DMS153 treated with DMSO at 0.1 percent for 48 hours (cell line): Measurements from ENCODE around the gene ZNF771.
A peak's percentile ranks its signal among the peaks of the same experiment; 100 is the strongest.
"Not testable (repeated sequence)": the region's sequence is repeated elsewhere in the genome, so short reads cannot be mapped to it uniquely, and the experiment has no call there.

ENCODE experiments used
- DNase-seq: peaks from one replicate; lab custom pipeline; 2025; ENCODE audit not compliant: unreplicated experiment; lab: John Stamatoyannopoulos, UW

ZNF771 gene

DNA sequence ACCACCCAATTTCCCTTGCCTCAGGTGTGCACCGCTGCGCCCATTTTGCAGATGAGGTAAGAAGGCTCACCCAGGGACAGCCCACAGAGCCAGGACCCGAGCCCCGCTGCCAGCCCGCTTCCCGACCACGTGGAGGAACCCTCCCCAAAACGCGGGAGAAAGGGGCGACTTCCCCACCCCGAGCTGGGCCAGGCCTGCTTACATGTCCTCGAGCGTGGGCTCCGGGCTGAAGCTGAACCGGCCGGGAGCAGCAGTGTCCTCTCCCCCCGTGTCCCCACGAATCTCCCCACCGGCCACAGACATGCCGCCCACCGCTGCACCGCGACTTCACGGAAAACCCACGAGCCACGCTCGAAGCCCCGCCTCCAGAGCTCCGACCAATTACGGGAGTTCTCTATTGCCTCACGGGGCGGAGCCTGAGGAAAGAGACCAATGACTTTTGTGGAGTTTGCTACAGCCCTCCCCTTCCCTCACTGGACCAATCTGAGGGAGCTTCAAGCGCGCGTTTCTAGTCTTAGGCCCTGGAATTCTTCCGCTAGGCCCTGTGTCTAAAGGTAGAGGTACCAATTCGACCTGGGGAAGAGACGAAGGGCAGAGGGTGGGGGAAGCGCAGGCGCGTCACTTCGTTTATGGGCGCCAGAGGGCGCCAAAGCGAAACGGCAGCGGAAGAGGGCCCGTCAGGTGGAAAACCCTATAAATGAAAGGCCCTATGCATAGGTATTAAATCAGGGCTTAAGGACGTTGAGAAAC lies 22.4 kb downstream of the ZNF771 start, which contains the start of gene DCTPP1:
Gene DCTPP1, minus strand, starts transcription at position 353 of the 750 bp plus-strand sequence. Its CDS starts 50 bp downstream, at position 303.
- peak; percentile 99 for DNase-seq

GRCh38 chr16:30430428-30430970 lies 23.1 kb downstream of the ZNF771 start:
- no peak for DNase-seq

- no peak for DNase-seq
These were observed 27.4 kb downstream of the ZNF771 start for GRCh38 chr16:30434852-30435251.

GRCh38 chr16:30437511-30438046 lies 30.2 kb downstream of the ZNF771 start:
- DNase-seq: peak; percentile 86

- no peak for DNase-seq
These were observed 31.4 kb downstream of the ZNF771 start for GRCh38 chr16:30438835-30439234.

- no peak for DNase-seq
These were observed 32.4 kb downstream of the ZNF771 start for GRCh38 chr16:30439720-30440348.

DNA sequence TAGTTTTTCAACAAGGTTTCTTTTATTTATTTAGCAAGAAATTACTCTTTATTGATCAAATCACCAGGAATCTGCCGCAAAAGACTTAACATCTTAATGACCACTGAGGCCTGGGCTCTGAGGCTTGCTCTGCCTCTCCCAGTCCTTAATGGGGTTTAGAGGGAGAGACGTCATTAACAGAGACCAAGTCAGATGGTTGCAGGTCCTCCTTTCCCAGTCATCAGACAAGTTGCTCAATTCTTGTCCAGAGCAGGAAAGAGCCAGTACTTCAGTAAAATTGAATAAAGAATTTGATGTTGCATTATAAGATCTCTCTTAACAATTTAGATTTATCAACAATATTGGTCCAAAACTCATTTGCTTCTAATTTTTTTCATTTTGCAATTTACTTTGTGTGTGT lies 36.2 kb downstream of the ZNF771 start:
- no peak for DNase-seq

DNA sequence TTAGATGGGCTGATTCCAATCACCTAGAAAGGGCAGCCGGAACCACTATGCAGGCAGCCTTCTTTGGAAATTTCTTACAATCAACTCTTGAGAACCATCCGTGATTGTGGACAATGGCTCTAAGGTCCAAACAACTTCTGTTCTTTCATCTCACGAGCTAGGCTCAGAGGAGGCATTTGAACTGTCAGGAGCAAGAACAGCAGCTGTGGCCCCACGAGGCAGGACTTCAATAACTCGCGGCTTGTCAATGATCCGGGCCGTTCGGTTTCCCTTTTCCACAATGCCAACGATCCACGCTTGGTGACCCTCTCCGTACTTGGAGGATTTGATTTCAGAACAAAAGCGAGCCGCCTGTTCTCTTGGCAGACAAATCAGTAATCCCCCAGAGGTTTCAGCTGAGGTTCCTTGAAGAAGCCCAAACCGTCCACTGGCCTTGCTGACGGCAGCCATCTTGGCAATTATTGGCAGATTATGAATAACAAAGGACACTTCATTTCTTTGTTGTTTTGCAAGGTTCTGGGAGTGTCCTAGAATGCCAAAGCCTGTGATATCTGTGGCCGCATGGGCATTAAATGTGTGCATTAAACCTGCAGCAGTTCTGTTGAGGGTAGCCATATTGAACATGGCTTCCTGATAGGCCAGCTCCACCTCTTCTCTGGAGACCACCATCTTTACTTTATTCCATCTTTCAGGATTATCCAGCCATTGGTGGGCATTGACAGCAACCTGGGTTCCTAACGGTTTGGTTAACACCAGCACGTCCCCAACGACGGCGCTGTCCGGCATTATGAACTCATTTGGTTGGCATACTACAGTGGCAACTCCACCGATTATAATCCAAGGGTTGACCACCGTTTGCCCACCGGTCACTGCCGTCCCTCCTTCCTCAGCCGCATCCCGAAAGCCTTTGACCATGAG lies 37.1 kb downstream of the ZNF771 start:
- DNase-seq: no peak

GRCh38 chr16:30445149-30445407 lies 37.7 kb downstream of the ZNF771 start:
- no peak for DNase-seq

- DNase-seq: peak; percentile 88
These were observed 38.2 kb downstream of the ZNF771 start, which contains the start of gene SEPHS2 for GRCh38 chr16:30445408-30446202. Gene SEPHS2 (minus strand): TSS chr16:30445874. CDS start chr16:30445727, 147 bp downstream.

GRCh38 chr16:30446203-30446595 lies 38.8 kb downstream of the ZNF771 start:
- no peak for DNase-seq

DNA sequence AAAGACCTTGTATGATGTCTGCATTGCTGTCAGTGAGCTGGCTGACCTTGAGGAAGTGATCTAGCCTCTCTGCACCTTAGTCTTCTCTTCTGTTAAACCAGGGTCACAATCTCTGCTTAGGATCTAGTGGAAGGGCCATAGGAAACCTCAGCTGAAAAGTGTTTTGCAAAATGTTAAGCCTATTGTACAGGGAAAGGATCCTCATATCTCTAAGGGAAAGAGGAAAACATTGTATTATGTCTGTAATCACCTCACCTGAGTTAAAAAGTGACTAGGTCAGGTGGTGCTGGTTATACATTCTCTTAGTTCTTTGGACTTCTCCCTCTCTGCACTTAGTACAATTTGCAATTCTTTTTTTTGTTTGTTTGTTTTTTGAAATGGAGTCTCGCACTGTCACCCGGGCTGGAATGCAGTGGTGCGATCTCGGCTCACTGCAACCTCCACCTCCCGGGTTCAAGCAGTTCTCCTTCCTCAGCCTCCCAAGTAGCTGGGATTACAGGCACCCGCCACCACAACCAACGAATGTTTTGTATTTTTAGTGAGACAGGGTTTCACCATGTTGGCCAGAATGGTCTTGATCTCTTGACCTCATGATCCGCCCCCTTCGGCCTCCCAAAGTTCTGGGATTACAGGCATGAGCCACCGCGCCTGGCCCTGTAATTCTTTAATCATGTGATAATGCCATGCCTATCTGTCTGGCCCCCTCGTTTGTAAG lies 40.3 kb downstream of the ZNF771 start:
- no peak for DNase-seq

- DNase-seq: no peak
These were observed 41.7 kb downstream of the ZNF771 start for GRCh38 chr16:30449116-30449435.

GRCh38 chr16:30452709-30453580 lies 45.5 kb downstream of the ZNF771 start:
- not testable (repeated sequence) for DNase-seq

- DNase-seq: no peak
These were observed 48.9 kb downstream of the ZNF771 start for GRCh38 chr16:30456302-30456701.

- DNase-seq: no peak
These were observed 49.9 kb downstream of the ZNF771 start for GRCh38 chr16:30457256-30457655.

- DNase-seq: no peak
These were observed 50.5 kb downstream of the ZNF771 start for GRCh38 chr16:30457743-30458560.
